C4-2B (cell line): ENCODE measurements around the gene KDM1A.

Experiments
- H3K27ac ChIP-seq: fragments of 450-650 bp; 2 replicates; pipeline ENCODE4 v1.5.1; 2017
- ZFX ChIP-seq: fragments of 450-650 bp; IDR thresholded peaks from 2 replicates; pipeline ENCODE4 v1.6.1; 2017
- TF ChIP-seq, protein P1 (sequence below): fragments of 450-650 bp; conservative IDR thresholded peaks from 2 replicates; pipeline ENCODE4 v1.5.1; 2017; ENCODE audit warnings: mild to moderate bottlenecking

Gene KDM1A

GRCh38 chr1:23124259-23125026, 105.2 kb downstream of the KDM1A start:
- no peak overlapping the region for H3K27ac ChIP-seq
- no peak for TF ChIP-seq ZFX
- TF ChIP-seq, protein P1, sequence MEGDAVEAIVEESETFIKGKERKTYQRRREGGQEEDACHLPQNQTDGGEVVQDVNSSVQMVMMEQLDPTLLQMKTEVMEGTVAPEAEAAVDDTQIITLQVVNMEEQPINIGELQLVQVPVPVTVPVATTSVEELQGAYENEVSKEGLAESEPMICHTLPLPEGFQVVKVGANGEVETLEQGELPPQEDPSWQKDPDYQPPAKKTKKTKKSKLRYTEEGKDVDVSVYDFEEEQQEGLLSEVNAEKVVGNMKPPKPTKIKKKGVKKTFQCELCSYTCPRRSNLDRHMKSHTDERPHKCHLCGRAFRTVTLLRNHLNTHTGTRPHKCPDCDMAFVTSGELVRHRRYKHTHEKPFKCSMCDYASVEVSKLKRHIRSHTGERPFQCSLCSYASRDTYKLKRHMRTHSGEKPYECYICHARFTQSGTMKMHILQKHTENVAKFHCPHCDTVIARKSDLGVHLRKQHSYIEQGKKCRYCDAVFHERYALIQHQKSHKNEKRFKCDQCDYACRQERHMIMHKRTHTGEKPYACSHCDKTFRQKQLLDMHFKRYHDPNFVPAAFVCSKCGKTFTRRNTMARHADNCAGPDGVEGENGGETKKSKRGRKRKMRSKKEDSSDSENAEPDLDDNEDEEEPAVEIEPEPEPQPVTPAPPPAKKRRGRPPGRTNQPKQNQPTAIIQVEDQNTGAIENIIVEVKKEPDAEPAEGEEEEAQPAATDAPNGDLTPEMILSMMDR: no peak

- TF ChIP-seq ZFX: no peak
- TF ChIP-seq, protein P1: no peak
- no peak overlapping the region for H3K27ac ChIP-seq
These were observed 106.2 kb downstream of the KDM1A start for GRCh38 chr1:23125489-23125888.

DNA sequence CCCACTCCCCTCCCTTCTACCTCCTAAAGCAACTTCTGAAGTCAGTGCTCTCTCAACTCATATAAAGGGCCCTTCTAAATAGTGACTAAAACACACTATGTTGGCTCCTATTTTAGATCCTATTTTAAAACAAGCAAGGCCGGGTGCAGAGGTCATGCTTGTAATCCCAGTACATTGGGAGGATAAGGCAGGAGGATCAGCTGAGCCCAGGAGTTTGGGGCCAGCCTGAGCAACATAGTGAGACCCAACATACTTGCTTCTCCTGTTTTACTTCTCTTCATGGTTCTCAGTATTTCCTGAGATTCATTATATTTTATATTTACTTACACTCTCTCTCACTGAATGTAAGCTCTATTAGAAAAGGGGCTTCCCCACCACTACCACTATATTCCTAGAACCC, 106.9 kb downstream of the KDM1A start:
- TF ChIP-seq ZFX: no peak
- TF ChIP-seq, protein P1: no peak
- no peak overlapping the region for H3K27ac ChIP-seq

- no peak overlapping the region for H3K27ac ChIP-seq
- no peak for TF ChIP-seq ZFX
- TF ChIP-seq, protein P1: no peak
These were observed 107.5 kb downstream of the KDM1A start for GRCh38 chr1:23126801-23127200.

DNA sequence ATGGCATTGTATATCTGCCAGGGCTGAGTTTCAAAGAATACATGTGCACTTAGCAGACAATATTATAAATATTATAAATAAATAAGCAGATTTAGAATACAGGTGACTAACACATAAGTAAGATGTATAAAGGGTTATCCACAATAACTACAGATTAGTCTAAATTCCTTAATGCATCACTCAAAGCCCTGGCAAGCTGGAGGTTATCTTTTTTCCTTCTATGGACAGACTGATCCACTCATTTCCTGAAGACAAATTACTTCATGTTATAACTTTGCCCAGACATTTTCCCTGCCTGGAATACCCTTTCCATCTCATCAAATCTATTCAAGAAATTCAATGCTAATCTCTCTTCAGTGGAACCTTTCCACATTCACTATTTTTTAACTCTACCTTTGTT, 110.6 kb downstream of the KDM1A start:
- H3K27ac ChIP-seq: no peak overlapping the region
- TF ChIP-seq ZFX: no peak
- TF ChIP-seq, protein P1: no peak

DNA sequence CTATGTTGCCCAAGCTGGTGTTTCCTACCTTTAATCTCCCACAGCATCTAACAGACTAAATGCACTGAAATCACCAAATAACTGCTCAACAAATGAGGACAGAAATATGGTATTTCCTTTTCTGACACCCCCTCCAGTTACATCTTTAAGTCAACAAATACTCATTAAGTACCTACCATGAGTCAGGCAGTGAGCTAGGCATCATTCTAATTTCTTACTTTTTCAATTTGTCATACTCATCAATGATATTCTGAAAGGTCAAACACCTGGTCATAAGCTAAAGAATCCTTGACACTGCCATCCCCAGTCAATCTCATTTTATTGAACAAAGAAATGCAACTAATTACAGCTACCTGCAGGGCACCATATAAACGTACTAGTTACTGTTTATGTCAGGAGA, 112.8 kb downstream of the KDM1A start:
- H3K27ac ChIP-seq: no peak overlapping the region
- TF ChIP-seq, protein P1: no peak
- TF ChIP-seq ZFX: no peak
